GM19455 (cell line): ENCODE measurements around the gene EVA1B.

Experiments
- ATAC-seq: cut with Tn5 transposase; IDR thresholded peaks from one replicate; pipeline ENCODE4 v1.9.1; 2021; ENCODE audit not compliant: unreplicated experiment

The EVA1B gene

GRCh38 chr1:36323636-36324352 lies at the start of gene EVA1B:
Gene EVA1B, minus strand, starts transcription at chr1:36323645. Its CDS starts 608 bp downstream, at chr1:36323037.
- no peak for ATAC-seq

- ATAC-seq = no peak
These were observed 49.2 kb upstream of the EVA1B start for GRCh38 chr1:36372617-36373016.

- no peak for ATAC-seq
These were observed 45.8 kb upstream of the EVA1B start for GRCh38 chr1:36369061-36369861.

GRCh38 chr1:36367798-36368197 lies 44.4 kb upstream of the EVA1B start:
- no peak for ATAC-seq

GRCh38 chr1:36367066-36367465 lies 43.6 kb upstream of the EVA1B start:
- ATAC-seq = no peak

GRCh38 chr1:36366091-36366661 lies 42.7 kb upstream of the EVA1B start:
- ATAC-seq = no peak

GRCh38 chr1:36365381-36365780 lies 41.9 kb upstream of the EVA1B start:
- no peak for ATAC-seq

GRCh38 chr1:36359911-36360550 lies 36.6 kb upstream of the EVA1B start:
- ATAC-seq = no peak

- no peak for ATAC-seq
These were observed 35.9 kb upstream of the EVA1B start for GRCh38 chr1:36359383-36359782.

- ATAC-seq = no peak
These were observed 35.2 kb upstream of the EVA1B start for GRCh38 chr1:36358514-36359084.

GRCh38 chr1:36355811-36356210 lies 32.4 kb upstream of the EVA1B start:
- no peak for ATAC-seq

GRCh38 chr1:36354486-36354885 lies 31.0 kb upstream of the EVA1B start:
- ATAC-seq = no peak

GRCh38 chr1:36352910-36353878 lies 29.7 kb upstream of the EVA1B start:
- no peak for ATAC-seq

GRCh38 chr1:36352125-36352909 lies 28.9 kb upstream of the EVA1B start:
- no peak for ATAC-seq

- ATAC-seq = no peak
These were observed 28.0 kb upstream of the EVA1B start for GRCh38 chr1:36351227-36351977.

- no peak for ATAC-seq
These were observed 27.3 kb upstream of the EVA1B start for GRCh38 chr1:36350659-36351226.

- no peak for ATAC-seq
These were observed 26.4 kb upstream of the EVA1B start for GRCh38 chr1:36349839-36350238.

- no peak for ATAC-seq
These were observed 25.8 kb upstream of the EVA1B start for GRCh38 chr1:36349241-36349671.
